Gastroesophageal sphincter (tissue), 3 donors: ENCODE data around the gene CCNA1.

ENCODE experiments used
- EP300 ChIP-seq: sonication (generic); formaldehyde crosslinking; IDR thresholded peaks from one replicate; pipeline ENCODE4 v1.6.1; 2017; ENCODE audit warnings: antibody characterized with exemption, mild to moderate bottlenecking
- POLR2AphosphoS5 ChIP-seq: sonication (generic); formaldehyde crosslinking; IDR thresholded peaks from one replicate; pipeline ENCODE4 v1.6.1; 2017; ENCODE audit warnings: antibody characterized with exemption
- TF ChIP-seq, protein P1 (sequence below), 4 experiments: fragments of 200-600 bp in 2 of 4; fragments of 450-650 bp in 2 of 4; sonication (generic) in 1 of 4; IDR thresholded peaks; one replicate each; pipeline ENCODE4 v1.5.1; 2017 to 2019; ENCODE audit warnings: antibody characterized with exemption in 4 of 4, mild to moderate bottlenecking in 2 of 4, moderate library complexity in 2 of 4

DNA sequence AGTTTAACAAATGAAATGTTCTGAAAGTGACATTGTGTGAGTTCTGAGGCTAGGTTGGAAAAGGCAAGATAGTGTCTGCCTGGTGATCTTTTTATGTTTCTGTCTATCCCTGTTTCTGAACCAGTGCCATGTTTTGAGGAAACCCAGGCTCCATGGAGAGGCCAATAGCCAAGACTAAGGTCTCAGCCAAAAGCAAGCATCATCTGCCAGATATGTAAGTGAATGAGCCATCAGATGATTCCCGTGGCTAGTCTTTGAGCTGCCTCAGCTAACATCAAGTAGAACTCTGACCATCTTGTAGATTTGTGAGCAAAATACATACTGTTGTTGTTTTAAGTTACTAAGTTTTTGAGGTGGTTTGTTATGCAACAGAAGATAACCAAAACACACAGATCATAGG is 19.6 kb upstream of the CCNA1 start:
- TF ChIP-seq, protein P1, sequence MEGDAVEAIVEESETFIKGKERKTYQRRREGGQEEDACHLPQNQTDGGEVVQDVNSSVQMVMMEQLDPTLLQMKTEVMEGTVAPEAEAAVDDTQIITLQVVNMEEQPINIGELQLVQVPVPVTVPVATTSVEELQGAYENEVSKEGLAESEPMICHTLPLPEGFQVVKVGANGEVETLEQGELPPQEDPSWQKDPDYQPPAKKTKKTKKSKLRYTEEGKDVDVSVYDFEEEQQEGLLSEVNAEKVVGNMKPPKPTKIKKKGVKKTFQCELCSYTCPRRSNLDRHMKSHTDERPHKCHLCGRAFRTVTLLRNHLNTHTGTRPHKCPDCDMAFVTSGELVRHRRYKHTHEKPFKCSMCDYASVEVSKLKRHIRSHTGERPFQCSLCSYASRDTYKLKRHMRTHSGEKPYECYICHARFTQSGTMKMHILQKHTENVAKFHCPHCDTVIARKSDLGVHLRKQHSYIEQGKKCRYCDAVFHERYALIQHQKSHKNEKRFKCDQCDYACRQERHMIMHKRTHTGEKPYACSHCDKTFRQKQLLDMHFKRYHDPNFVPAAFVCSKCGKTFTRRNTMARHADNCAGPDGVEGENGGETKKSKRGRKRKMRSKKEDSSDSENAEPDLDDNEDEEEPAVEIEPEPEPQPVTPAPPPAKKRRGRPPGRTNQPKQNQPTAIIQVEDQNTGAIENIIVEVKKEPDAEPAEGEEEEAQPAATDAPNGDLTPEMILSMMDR (IDR thresholded peaks at IDR 0.05): no peak
- TF ChIP-seq POLR2AphosphoS5 (no peak), EP300 (no peak)
